B cell (primary cell): ENCODE measurements around the gene TTYH3. TPM values are rescaled to one million over a fixed set of nuclear protein-coding genes. Genes with fewer than 3 reads are reported as not detected.

ENCODE experiments used
- ATAC-seq: fragments of 200-7000 bp; cut with Tn5 transposase; one replicate; pipeline ENCODE4 v1.10.0; 2021; ENCODE audit warnings: low read depth, mild to moderate bottlenecking, moderate number of reproducible peaks, moderate library complexity
- CTCF ChIA-PET: fragments of 350-600 bp; sonication (Branson Sonifier 250); formaldehyde crosslinking; loops from one replicate; lab custom pipeline; 2021; ENCODE audit warnings: antibody characterized with exemption, inconsistent platforms; lab: Charles Lee
- POLR2A ChIA-PET: fragments of 350-600 bp; sonication (Branson Sonifier 250); formaldehyde crosslinking; loops from one replicate; lab custom pipeline; 2021; ENCODE audit warnings: antibody characterized with exemption; lab: Charles Lee
- DNase-seq: peaks from one replicate; pipeline ENCODE4 v3.0.0; 2013
- H2AFZ ChIP-seq: 2 replicates; pipeline ENCODE4 v1.6.1; 2012; ENCODE audit warnings: mild to moderate bottlenecking, low read depth, low read length; ENCODE audit not compliant: insufficient read depth, poor library complexity, severe bottlenecking
- H3K27ac ChIP-seq, 2 donors: 1 replicate in 1 of 2; 2 replicates in 1 of 2; pipeline ENCODE4 v1.5.1; 2012 to 2013; ENCODE audit warnings: low read length in 2 of 2, mild to moderate bottlenecking in 2 of 2, moderate library complexity in 1 of 2
- H3K27me3 ChIP-seq, 4 experiments: fragments of 200-600 bp in 1 of 4; sonication (generic) in 1 of 4; replicated peaks in 1 of 4; 1 replicate in 2 of 4; 2 replicates in 2 of 4; pipeline versions ENCODE4 v1.6.1 to v1.7.0; 2013 to 2016; ENCODE audit warnings: low read length in 3 of 4, mild to moderate bottlenecking in 2 of 4, mixed read lengths in 1 of 4, moderate library complexity in 1 of 4; ENCODE audit not compliant: insufficient read depth in 4 of 4, control insufficient read depth in 3 of 4; ENCODE audit errors: control extremely low read depth in 1 of 4
- H3K36me3 ChIP-seq, 2 experiments: replicated peaks in 1 of 2; 1 replicate in 1 of 2; 2 replicates in 1 of 2; pipeline versions ENCODE4 v1.6.1 to v1.7.1; 2013; ENCODE audit warnings: low read length in 1 of 2; ENCODE audit not compliant: insufficient read depth in 2 of 2, control insufficient read depth in 1 of 2; ENCODE audit errors: control extremely low read depth in 1 of 2, extremely low read depth in 1 of 2
- H3K4me1 ChIP-seq, 2 donors: fragments of 200-600 bp in 1 of 2; sonication (generic) in 1 of 2; 1 replicate in 1 of 2; 2 replicates in 1 of 2; pipeline versions ENCODE4 v1.5.1 to v1.6.1; 2013 to 2017; ENCODE audit warnings: low read length in 2 of 2; ENCODE audit not compliant: control insufficient read depth in 2 of 2, insufficient read depth in 2 of 2
- H3K4me2 ChIP-seq: replicated peaks from 2 replicates; pipeline ENCODE3; 2012; ENCODE audit warnings: mild to moderate bottlenecking, low read depth, low read length; ENCODE audit not compliant: poor library complexity, severe bottlenecking
- H3K4me3 ChIP-seq, 5 experiments: fragments of 200-600 bp in 1 of 5; sonication (generic) in 1 of 5; 1 replicate in 3 of 5; 2 replicates in 2 of 5; pipeline versions ENCODE4 v1.5.1 to v1.7.0; 2011 to 2016; ENCODE audit warnings: low read length in 4 of 5, mild to moderate bottlenecking in 4 of 5, low read depth in 2 of 5, control low read depth in 1 of 5, moderate library complexity in 1 of 5; ENCODE audit not compliant: insufficient read depth in 1 of 5; ENCODE audit errors: control extremely low read depth in 1 of 5, extremely low read depth in 1 of 5
- H3K79me2 ChIP-seq: fragments of 200-600 bp; sonication (generic); one replicate; pipeline ENCODE4 v1.6.0; 2016; ENCODE audit warnings: low read length; ENCODE audit not compliant: control insufficient read depth, insufficient read depth
- H3K9ac ChIP-seq: fragments of 200-600 bp; sonication (generic); 2 replicates; pipeline ENCODE4 v1.6.1; 2017; ENCODE audit warnings: mild to moderate bottlenecking, low read length, moderate library complexity
- H3K9me3 ChIP-seq, 3 donors: one replicate each; pipeline versions ENCODE4 v1.6.1 to v1.7.1; 2013; ENCODE audit warnings: low read length in 2 of 3; ENCODE audit not compliant: control insufficient read depth in 2 of 3, insufficient read depth in 1 of 3; ENCODE audit errors: control extremely low read depth in 1 of 3
- H4K20me1 ChIP-seq: 2 replicates; pipeline ENCODE4 v1.6.0; 2012; ENCODE audit warnings: mild to moderate bottlenecking, low read length; ENCODE audit not compliant: insufficient read depth, control insufficient read depth, poor library complexity, severe bottlenecking
- H3K27ac Mint-ChIP-seq: one replicate; pipeline ENCODE4 v1.8.0; 2021; ENCODE audit warnings: mixed read lengths
- H3K27me3 Mint-ChIP-seq: one replicate; pipeline ENCODE4 v1.8.0; 2021; ENCODE audit warnings: mixed read lengths
- H3K4me1 Mint-ChIP-seq: one replicate; pipeline ENCODE4 v1.8.0; 2021; ENCODE audit warnings: mixed read lengths
- H3K4me3 Mint-ChIP-seq: one replicate; pipeline ENCODE4 v1.8.0; 2021; ENCODE audit warnings: mixed read lengths
- H3K9me3 Mint-ChIP-seq: one replicate; pipeline ENCODE4 v1.8.0; 2022; ENCODE audit warnings: mixed read lengths; ENCODE audit not compliant: insufficient read depth
- EZH2 ChIP-seq: IDR thresholded peaks from 2 replicates; pipeline ENCODE4 v1.6.1; 2012; ENCODE audit warnings: borderline replicate concordance, low read depth, mild to moderate bottlenecking, moderate library complexity, low read length; ENCODE audit not compliant: insufficient read depth, poor library complexity, severe bottlenecking
- WGBS: methylation state at CpG from one replicate; pipeline ENCODE4 v1.1.5; 2013; ENCODE audit warnings: missing lambda C conversion rate; ENCODE audit not compliant: insufficient coverage; 5-methylcytosine and 5-hydroxymethylcytosine counted together
- intact Hi-C: fragments of 100-400 bp; cut with micrococcal nuclease; formaldehyde crosslinking; loops from one replicate; pipeline ENCODE4 v1.10.0; 2022
- polyA plus RNA-seq: library from polyadenylated mRNA; depleted of rRNA; stranded (reverse); fragments of >200 nt; gene quantifications from 2 replicates; pipeline ENCODE4 v1.2.3, GENCODE V29; 2012
- total RNA-seq, 2 donors: library from RNA; stranded (reverse); fragments of 120-200 nt in 1 of 2; gene quantifications; 1 replicate in 1 of 2; 2 replicates in 1 of 2; pipeline versions ENCODE4 v1.2.3 to v1.2.4, GENCODE V29; 2013 to 2022
- TF ChIP-seq, protein P1 (sequence below): fragments of 200-600 bp; IDR thresholded peaks from one replicate; pipeline ENCODE4 v1.8.0; 2022; ENCODE audit warnings: antibody characterized with exemption, mild to moderate bottlenecking

Gene TTYH3
- total and polyA plus RNA-seq, 2 donors (not counting 1 experiment from before 2014, with no cell fraction given): 8.4 to 48.6 TPM

DNA sequence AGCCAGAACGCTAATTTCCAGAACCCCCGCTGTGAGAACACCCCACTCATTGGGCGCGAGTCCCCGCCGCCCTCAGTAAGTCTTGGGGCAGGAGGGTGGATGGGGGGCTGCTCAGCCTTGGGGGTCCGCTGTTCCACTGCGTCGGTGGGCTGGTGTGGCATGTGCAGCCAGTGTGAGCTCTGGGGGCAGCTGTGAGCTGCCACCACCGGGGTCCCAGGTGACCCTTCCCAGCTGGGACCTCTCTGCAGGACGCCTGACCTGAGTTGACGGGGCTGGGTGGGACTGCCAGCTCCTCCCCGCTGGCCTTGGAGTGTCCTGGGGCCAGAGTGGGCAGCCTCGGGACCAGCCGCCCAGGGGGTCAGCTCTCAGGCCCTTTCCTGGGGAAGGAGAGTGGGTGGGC lies 27.2 kb downstream of the TTYH3 start:
- Histone ChIP-seq H3K9me3 (no peaks in the 10 kb centered on the region), H3K9ac (no peak overlapping the region), H3K79me2 (peaks cover 4% of the 10 kb centered on the region), H3K4me1 (no peaks in the 10 kb centered on the region), H3K4me3 (no peak overlapping the region), H3K4me2 (no peak overlapping the region), H2AFZ (no peak overlapping the region), H3K36me3 (peaks cover 0 to 15% of the 10 kb centered on the region in 2 experiments), H3K27ac (no peak overlapping the region), H3K27me3 (no peaks in the 10 kb centered on the region), H4K20me1 (no peaks in the 10 kb centered on the region)
- WGBS: 96% methylated on average over 12 of the region's 15 CpGs
- intact Hi-C loops: no loop called here
- H3K4me3 Mint-ChIP-seq: no peak overlapping the region
- H3K27me3 Mint-ChIP-seq: no peaks in the 10 kb centered on the region
- DNase-seq (no peak), ATAC-seq (no peak)
- TF ChIP-seq, protein P1, sequence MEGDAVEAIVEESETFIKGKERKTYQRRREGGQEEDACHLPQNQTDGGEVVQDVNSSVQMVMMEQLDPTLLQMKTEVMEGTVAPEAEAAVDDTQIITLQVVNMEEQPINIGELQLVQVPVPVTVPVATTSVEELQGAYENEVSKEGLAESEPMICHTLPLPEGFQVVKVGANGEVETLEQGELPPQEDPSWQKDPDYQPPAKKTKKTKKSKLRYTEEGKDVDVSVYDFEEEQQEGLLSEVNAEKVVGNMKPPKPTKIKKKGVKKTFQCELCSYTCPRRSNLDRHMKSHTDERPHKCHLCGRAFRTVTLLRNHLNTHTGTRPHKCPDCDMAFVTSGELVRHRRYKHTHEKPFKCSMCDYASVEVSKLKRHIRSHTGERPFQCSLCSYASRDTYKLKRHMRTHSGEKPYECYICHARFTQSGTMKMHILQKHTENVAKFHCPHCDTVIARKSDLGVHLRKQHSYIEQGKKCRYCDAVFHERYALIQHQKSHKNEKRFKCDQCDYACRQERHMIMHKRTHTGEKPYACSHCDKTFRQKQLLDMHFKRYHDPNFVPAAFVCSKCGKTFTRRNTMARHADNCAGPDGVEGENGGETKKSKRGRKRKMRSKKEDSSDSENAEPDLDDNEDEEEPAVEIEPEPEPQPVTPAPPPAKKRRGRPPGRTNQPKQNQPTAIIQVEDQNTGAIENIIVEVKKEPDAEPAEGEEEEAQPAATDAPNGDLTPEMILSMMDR: no peak
- TF ChIP-seq EZH2: no peak
- ChIA-PET POLR2A (no interaction called here), CTCF (interaction anchor here (1.0 to 1.7 kb wide), 4 partner anchors 51 to 209 kb away, joined by 3 to 4 read pairs (median 4); no protein-coding TSS in a partner anchor)
- H3K27ac Mint-ChIP-seq: no peak overlapping the region
- no peaks in the 10 kb centered on the region for H3K4me1 Mint-ChIP-seq
- no peaks in the 10 kb centered on the region for H3K9me3 Mint-ChIP-seq

DNA sequence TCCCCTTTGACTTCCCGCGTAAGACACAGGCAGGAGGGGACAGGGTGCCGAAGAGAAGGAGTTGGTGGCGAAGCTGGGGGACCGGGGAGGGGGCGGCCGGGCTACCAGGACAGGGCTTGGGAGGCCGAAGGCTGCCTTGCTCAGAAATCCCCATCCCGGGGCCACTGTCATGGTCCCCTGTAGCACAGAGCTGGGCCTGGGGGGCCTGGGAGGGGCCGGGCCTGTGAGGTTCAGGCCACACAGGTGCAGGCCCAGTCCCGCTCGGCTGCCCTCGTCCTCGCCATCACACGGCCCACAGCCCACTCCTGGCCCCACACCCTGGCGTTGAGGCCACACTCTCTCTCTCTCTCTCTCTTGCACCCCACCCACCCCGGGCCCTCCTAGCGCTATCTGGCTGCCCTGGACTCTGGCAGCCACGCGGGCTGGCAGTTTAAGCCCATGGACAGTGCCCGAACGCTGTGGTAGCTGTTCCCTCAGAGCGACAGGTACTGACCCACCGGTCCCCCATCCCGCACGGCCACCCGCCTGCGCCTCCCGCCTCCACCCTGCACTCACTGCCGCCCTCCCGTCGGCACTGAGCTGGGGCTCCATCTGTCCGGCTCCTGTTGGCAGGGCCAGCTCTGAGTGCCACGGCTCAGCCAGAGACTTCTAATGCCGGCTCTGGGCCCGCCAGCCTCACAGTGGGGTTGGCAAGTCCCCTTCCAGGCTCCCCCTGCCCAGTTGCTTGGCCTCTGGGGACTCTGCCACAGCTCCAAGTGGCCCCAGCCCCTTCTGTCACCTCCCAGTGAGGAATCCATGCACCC lies 28.0 kb downstream of the TTYH3 start:
- Mint-ChIP-seq H3K9me3 (no peaks in the 10 kb centered on the region), H3K27ac (no peak overlapping the region), H3K27me3 (no peaks in the 10 kb centered on the region), H3K4me1 (no peaks in the 10 kb centered on the region), H3K4me3 (no peak overlapping the region)
- H3K27ac ChIP-seq: no peak overlapping the region
- ATAC-seq (no peak), DNase-seq (no peak)
- H3K9me3 ChIP-seq: no peaks in the 10 kb centered on the region
- H4K20me1 ChIP-seq: no peaks in the 10 kb centered on the region
- ChIA-PET POLR2A (interaction anchor here (0.7 kb wide), 1 partner anchor 49 kb away, joined by 5 read pairs; no protein-coding TSS in a partner anchor), CTCF (interaction anchor here (1.0 to 1.6 kb wide), 3 partner anchors 50 to 93 kb away, joined by 3 read pairs; no protein-coding TSS in a partner anchor)
- H3K4me1 ChIP-seq: no peaks in the 10 kb centered on the region
- H3K36me3 ChIP-seq: peaks cover 0 to 15% of the 10 kb centered on the region in 2 experiments
- H3K4me2 ChIP-seq: no peak overlapping the region
- WGBS: 90% methylated on average over 35 of the region's 36 CpGs
- no peak overlapping the region for H2AFZ ChIP-seq
- TF ChIP-seq, protein P1: no peak
- no peak for TF ChIP-seq EZH2
- H3K9ac ChIP-seq: no peak overlapping the region
- intact Hi-C loops: no loop called here
- no peak overlapping the region for H3K4me3 ChIP-seq
- H3K27me3 ChIP-seq: no peaks in the 10 kb centered on the region
- peaks cover 4% of the 10 kb centered on the region for H3K79me2 ChIP-seq
